SHP77 (cell line): Measurements from ENCODE around the gene MAGI2.

Experiments
- DNase-seq, 2 experiments: peaks; one replicate each; lab custom pipeline; 2025; lab: John Stamatoyannopoulos, UW

The MAGI2 gene

GRCh38 chr7:79258826-79259225, 194.6 kb downstream of the MAGI2 start:
- no peak for DNase-seq

DNA sequence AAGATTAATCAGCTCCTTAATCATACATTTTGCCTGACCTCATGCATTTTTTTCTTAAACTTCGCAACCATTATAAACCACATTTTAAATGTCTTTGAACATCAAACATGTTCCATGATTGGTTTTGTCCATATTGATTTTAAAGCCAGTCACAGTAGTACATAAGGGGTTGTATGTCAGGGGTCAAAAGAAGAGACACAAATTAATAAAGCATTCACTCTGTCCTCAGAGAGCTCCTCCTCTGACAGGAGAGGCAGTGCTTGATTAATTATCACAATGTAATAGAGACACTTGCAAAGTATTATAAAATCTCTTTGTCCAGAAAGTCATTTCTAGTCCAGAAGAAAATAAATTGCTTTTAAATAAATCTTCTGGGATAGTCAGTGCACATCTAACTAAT, 195.5 kb downstream of the MAGI2 start:
- no peak for DNase-seq

DNA sequence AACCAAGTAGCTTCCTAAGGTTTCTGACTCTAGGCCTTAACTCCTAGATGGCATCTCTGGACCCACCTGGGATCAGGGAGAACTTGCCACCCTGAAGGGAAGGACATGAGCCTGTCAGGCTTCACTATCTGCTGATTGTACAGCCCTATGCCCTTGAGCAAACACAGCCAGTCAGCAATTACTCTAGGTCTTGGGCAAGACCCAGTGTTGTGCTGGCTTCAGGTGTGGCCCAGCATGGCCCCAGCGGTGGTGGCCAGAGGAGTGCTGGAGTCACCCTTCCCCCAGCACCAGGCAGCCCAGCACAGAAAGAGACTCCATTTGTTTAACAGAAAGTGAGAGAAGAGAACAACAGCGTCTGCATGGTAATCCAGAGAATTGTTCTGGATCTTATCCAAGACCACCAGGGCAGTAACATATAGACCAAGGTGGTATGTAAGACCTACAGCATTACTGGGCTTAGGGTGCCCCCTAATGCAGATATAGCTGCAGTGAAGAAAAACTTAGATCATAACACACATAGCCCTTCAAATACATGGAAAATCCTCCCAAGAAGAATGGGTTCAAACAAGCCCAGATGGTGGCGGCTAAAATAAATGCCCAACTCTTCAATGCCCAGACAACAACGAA, 207.7 kb downstream of the MAGI2 start:
- DNase-seq: no peak

DNA sequence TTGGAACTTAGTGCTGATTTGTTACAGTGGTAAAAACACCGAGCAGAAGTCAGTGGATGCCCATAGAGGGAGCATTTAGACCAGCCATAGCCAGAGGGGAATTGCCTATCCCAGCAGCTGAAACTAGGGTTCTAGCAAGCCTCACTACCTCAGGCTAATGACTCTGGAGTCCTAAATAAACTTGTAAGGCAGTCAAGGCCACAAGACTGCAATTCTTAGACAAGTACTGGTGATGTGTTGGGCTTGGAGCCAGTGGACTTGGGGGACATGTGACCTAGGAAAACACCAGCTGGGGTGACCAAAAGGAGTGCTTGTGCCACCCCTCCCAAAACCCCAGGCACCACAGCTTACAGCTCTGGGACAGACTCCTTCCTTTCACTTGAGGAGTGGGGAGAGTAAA, 209.0 kb downstream of the MAGI2 start:
- DNase-seq: no peak

DNA sequence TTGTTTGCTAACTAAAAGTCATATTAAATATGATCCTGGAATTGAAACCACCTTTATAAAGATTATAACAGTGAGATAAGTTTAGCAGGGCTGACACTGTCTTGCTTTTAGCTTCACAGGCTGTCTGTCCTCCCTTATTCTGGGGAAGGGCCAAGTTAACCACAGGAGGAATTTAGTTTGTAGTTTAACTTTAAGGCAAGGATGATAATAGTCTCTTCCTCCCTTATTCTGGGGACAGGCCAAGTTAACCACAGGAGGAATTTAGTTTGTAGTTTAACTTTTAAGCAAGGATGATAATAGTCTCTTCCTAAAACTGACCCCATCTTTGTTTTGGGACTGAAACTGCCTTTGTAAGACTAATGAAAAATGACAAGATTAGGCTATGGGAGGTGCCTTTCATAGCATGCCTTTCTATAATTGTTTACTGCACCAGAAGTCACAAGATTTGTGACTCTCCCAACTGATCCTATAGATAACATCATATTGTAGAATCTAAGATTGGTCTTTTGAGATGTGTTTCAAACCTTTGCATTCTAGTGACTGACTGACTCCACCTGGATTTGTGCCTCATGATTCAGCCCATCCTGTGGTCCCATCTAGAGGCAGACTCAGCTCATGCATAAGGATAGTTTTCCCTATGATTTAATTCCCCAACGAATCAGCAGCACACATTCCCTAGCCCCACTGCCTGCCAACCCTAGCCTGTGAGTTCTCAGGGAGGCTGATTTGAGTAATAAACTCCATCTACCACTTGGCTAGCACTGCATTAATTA, 212.0 kb downstream of the MAGI2 start:
- DNase-seq: no peak

GRCh38 chr7:79240413-79240812, 213.1 kb downstream of the MAGI2 start:
- DNase-seq: no peak

DNA sequence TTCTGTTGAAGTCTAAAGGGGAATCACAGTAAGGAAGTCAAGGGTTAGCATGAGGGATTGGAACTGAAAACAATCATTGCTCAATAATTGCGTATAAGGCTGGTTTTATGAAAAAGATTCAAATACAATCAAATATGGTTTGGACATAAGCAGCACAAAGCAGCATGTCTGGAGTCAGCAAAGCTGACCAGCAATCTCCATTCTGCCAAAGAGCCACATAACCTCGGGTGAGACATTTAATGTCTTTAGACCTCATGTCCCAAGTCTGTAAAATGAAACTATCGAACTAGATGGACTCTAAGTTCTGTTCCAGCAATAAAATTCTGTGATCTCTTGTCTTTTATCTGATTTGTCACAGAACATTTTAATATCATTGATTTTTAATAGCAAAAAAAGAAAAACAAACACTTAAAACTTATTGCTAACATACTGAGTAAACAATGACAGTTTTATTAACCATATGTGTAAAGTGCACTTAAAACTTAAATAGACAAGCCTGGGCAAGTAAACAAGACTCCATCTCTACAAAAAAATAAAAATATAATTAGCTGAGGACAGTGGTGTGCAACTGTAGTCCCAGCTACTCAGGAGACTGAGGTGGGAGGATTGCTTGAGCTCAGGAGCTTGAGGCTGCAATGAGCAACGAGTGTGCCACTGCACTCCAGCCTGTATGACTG, 217.0 kb downstream of the MAGI2 start:
- DNase-seq: no peak

DNA sequence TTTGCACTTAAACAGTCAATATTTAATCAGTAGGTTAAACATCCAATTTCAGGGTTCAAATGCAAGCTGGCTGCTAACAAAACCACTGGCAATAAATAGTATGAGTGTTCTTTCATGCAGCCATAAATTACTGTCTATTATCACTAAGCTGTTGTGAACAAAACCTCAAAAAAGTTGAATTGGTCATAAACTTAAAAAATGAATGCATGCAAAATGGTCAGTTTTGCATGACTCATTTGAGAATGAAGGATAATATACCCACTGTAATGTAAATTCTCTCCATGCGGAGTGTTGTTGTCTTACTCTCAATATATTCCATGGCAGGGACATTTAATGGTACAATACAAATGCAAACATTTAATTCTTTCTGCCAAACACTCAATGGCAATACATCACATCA, 226.4 kb downstream of the MAGI2 start:
- no peak for DNase-seq

DNA sequence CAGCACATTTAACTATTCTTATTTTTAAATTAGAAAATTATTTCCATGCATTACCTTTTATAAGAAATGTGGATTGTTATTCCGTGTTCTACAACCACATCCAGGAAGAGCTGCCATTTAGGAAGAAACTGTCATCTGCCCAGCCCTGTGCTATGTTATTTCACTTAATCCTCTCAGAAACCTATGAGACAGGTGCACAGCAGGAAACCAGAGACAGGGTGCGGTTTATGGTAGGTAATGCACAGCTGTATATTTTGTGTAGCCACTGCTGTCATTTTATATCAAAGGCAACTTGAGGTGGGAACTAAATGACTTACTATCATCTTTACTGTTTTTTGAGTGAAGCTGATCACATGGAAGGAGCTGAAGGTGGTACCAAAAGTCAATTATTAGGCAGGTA, 232.3 kb downstream of the MAGI2 start:
- DNase-seq: no peak

- no peak for DNase-seq
These were observed 235.4 kb downstream of the MAGI2 start for GRCh38 chr7:79217976-79218626.

- no peak for DNase-seq
These were observed 236.0 kb downstream of the MAGI2 start for GRCh38 chr7:79217468-79217867.

DNA sequence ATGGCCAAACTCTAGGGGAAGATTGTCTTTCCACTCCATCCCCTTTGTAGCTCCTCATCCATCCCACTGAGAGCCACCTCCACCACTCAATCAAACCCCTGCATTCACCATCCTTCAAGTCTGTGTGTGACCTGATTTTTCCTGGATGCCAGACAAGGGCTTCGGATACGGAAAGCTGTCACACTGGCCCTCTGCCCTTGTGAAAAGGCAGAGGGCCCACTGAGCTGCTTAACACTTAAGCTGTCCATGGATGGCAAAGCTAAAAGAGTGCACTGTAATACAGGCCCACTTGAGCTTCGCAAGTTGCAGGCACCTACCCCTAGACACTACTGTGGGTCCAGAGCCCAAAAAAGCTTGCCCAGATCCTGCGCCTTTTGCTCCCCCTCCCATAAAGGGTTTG, 237.2 kb downstream of the MAGI2 start:
- DNase-seq: no peak

GRCh38 chr7:79212334-79212733, 241.1 kb downstream of the MAGI2 start:
- DNase-seq: no peak

- no peak for DNase-seq
These were observed 241.7 kb downstream of the MAGI2 start for GRCh38 chr7:79211724-79212123.

GRCh38 chr7:79199961-79200360, 253.5 kb downstream of the MAGI2 start:
- no peak for DNase-seq

- DNase-seq: no peak
These were observed 254.2 kb downstream of the MAGI2 start for GRCh38 chr7:79199266-79199665.

DNA sequence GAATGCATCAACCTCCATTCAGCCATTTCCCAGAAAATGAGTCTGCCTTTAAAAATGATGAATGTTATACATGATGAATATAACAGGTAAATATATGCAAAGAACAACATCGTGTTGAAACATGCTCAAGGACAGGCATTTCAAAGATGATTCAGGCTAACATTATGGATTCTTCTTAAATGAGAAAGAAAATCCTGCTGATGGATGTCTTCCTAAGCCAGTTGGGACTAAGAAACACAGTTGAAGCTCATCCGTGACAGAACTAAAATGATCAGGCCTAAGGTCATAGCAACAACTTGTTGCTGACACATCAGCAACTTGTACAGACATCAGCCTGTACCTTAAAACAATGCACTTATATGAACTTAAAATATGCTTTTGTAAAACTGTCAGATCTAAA, 267.9 kb downstream of the MAGI2 start:
- no peak for DNase-seq

DNA sequence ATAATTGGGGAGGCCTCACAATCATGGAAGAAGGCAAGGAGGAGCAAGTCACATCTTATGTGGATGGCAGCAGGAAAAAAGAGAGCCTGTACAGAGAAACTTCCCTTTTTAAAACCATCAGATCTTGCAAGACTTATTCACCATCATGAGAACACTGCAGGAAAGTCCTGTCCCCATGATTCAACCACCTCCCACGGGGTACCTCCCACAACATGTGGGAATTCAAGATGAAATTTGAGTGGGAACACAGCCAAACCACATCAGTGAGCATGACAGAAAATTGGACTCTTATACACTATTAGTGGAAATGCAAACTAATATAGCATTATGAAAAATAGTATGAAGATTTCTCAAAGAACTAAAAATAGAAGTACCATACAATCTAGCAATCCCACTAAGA, 271.2 kb downstream of the MAGI2 start:
- DNase-seq: no peak

GRCh38 chr7:79180533-79180932, 272.9 kb downstream of the MAGI2 start:
- no peak for DNase-seq

DNA sequence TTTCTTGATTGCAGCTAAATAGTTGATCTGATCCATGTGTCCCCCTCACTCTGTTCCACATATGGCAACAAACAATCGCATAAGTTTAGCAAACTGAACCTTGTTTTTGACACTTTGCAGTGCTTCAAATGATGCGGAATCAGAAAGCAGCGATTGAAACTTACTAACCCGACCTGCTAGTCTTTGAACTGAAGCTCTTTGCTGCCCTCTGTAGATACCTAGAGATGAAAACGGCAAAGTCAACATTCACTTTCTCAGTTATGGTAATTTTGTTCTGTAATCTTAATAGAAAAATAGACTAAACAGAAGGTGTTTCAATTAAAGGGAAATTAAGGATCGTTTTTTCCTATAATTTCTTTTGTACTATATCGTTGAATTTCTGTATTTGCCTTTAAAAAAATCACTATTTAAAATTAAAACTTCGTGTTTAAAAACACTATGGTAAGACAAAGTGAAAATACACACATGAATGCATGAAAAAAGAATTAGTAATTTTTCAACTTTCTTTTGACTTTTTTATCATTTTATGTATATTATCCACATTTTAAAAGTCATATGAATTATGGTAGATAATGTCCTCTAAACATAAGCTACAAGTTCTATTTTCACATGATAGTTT, 276.5 kb downstream of the MAGI2 start:
- peak; percentile 38 to 57 for DNase-seq

DNA sequence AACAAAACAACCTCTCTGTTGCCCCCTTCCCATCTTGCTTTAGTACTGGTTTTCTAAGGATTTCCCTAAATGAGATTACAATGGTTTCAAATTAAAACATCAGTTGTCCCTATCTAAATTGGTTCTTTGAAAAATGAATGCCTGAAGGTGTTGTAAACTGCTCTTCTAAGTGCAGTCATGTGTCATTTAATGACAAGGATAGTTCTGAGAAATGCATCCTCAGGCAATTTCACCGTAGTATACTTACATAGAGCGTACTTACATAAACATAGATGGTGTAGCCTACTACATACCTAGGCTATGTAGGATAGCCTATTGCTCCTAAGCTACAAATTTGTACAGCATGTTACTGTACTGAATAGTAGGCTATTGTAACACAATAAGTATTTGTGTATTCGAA, 278.1 kb downstream of the MAGI2 start:
- DNase-seq: no peak

DNA sequence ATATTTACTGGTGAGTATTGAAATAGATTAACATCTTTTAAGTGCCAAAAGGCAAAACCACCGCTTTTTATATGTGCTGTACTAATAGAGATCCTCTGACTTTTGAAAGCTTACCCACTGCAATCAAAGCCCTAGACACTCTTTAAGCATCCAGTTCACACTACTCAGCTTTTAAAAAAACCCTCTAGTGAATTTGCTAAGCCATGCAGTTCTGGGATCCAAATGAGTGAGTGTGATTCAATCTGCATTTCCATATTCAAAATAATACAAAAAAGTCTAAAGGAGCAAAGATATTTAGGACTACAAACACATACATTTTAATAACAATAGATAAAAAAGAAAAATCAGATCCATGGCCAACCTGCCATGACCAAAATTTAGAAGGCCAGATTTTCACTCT, 288.2 kb downstream of the MAGI2 start:
- no peak for DNase-seq
